ENCODE results near the gene RERE.

GRCh38 chr1:8537991-8538390 is 279.4 kb downstream of the RERE start:
- TF ChIP-seq POLR2A (IDR thresholded peaks at IDR 0.05) (no peak), CTCF (IDR thresholded peaks at IDR 0.05) (no peak)

All from uterus (tissue), 2 donors.